Measurements from ENCODE around the gene ARHGEF17.
A peak's percentile ranks its signal among the peaks of the same experiment; 100 is the strongest.

The ARHGEF17 gene

GRCh38 chr11:73331138-73331916 lies 23.3 kb downstream of the ARHGEF17 start:
- no peak for DNase-seq

- DNase-seq = no peak
Observed at GRCh38 chr11:73333173-73333572, 25.1 kb downstream of the ARHGEF17 start.

- DNase-seq = peak in 1 of 4 experiments; percentile 14
Observed at GRCh38 chr11:73333640-73334383, 25.7 kb downstream of the ARHGEF17 start.

GRCh38 chr11:73334384-73335203 lies 26.5 kb downstream of the ARHGEF17 start:
- peak; percentile 41 to 74 (median 64) for DNase-seq

GRCh38 chr11:73335204-73335923 lies 27.3 kb downstream of the ARHGEF17 start:
- DNase-seq = peak; percentile 82 to 94 (median 88)

- no peak for DNase-seq
Observed at GRCh38 chr11:73337846-73338245, 29.8 kb downstream of the ARHGEF17 start.

DNA sequence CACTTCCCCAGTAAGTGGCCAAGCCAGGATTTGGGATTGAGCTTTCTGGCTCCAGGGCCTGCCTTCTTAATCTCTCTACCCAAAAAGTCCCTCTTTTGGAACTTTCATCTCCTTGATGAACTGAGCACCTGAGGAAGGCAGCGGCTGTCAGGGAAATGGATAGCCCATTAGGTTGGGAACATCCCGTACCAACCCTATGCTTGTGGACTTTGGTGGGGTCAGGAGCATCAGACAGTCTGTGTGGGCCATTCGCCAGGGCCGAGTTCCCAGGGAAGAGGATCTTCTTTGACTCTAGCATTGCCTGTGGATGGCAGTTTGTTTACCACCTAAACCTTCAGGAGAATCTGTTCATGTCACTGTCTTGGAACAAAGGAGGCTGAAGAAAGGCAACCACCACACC lies 30.2 kb downstream of the ARHGEF17 start:
- no peak for DNase-seq

DNA sequence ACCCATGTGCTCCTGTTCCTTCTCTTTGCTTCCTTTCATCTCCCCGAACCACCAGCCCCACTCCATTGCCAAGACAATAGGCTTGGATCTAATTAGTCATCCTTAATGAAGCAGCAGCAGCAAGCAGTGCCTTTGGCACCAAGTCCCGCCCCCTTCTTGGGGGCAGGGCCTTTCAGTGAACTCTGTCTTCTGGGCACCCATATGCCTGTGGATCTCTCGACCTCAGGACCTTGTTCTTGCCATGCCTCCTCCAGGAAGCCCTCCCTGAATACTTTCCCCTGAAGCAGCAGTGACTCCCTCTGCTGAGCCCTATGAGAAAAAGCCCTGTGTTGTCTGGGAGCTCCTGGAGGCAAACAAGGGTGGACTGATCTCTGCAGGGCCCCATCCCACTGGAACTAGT lies 32.1 kb downstream of the ARHGEF17 start:
- no peak for DNase-seq

- DNase-seq = no peak
Observed at GRCh38 chr11:73342633-73343032, 34.6 kb downstream of the ARHGEF17 start.

DNA sequence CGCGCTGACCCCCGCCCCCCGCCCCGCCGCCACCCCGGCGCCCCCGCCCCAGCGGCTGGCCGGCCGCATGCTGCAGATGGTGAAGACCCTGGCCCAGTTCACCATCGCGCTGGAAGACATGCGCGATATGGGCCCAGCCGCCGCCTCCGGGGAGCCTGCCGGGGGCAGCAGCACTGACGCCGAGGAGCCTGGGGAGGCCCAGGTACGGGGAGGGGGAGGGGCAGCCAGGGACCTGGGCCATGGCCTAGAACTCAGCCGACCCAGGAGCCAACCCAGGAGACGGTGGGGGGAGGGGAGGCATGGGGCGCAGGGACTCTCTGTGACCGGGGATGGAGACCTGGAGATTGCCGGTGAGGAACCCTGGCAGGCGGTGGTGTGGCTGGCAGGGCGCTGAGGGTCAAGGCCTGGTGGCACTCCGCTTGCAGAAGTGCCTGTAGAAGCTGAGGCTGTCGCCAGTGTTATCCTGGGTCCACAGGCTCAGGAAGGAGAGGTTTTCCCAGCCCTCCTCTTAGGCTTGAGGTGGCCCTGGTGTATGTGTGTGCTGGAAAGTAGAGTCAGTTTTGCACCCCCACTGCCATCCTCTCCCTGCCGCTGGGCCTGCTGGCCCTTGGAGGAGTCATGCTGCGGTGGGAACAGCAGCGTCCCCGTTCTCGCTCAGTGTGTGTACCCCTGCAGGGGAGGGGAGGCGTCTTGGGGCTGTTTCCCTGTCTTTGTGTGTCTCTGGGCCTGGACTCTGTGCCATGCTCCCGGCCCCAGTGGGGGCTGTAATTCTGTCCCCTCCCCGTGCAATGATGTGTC lies 35.2 kb downstream of the ARHGEF17 start:
- no peak for DNase-seq

DNA sequence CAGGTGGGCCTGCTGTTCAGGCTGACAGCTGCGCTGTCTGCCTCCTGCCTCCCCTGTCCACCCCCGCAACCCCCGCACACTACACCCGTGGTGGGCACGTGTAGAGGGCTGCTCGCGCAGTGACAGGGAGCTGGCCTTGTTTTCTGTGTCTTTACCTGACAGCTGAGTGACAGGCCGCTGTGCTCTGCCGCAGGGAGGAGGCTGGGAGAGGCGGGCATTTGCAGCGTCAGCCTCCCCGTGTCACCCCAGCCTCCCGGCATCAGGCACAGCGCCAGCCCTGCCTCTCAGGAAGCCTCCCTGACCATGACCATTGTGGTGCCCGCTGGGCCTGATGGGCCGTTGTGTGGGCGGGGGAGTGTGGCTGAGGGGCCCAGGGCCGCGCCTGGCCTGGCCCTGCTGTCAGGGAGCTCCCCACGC lies 36.1 kb downstream of the ARHGEF17 start:
- no peak for DNase-seq

- no peak for DNase-seq
Observed at GRCh38 chr11:73345481-73346160, 37.5 kb downstream of the ARHGEF17 start.

DNA sequence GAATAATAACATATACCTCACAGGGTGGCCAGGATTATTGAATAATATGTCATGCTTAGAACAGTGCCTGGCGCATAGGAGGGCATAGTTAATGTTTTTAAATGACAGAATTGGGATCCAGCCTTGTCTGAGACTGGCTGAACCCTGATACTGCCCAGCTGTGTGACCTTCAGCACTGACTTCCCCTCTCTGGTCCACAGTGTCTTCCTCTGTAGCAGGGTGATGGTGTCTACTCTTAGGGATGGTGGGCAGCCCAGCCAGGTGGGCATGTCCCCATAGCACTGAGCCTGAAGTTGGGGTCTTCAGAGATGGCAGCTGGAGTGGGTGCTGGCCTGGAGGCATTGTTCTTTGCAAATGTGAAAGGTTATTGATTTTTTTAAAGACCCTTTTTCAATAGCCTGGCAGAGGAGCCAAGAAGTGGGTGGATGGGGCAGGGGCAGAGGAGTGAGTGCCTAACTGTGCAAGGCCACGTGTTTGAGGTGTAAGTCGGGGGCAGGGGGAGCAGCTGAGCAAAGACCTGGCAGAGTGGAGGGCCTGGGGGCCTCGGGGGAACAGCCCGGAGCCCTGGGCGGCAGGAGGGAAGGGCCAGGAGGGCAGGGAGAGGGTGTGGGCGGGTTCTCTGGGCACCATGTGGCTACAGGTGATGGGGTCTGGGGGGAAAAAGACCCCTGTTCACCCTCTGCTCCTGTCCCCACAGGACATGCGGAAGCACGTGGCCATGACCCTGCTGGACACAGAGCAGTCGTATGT lies 38.3 kb downstream of the ARHGEF17 start:
- DNase-seq = no peak

GRCh38 chr11:73347067-73347466 lies 39.0 kb downstream of the ARHGEF17 start:
- no peak for DNase-seq

GRCh38 chr11:73348838-73349237 lies 40.8 kb downstream of the ARHGEF17 start:
- DNase-seq = no peak

GRCh38 chr11:73349633-73350032 lies 41.6 kb downstream of the ARHGEF17 start:
- no peak for DNase-seq

GRCh38 chr11:73350908-73351636 lies 43.0 kb downstream of the ARHGEF17 start:
- peak; percentile 82 to 84 (median 82) for DNase-seq

DNA sequence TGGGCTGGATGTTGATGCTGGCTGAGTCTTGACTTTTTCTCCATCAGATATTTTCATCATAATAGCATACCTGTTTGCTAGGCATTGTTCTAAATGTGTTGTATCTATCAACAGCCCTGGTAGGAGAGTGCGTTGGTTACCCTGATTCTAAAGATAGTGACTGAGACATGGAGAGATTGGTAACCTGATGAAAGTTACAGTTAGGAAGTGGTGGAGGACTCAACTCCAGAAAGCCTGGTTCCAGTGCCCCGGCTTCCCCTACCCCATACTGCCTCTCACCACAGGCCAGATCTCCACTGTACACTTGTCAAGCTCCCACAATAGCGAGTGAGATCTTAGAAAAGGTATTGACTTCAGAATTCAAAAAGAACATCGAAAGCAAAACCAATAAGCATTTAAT lies 45.3 kb downstream of the ARHGEF17 start:
- no peak for DNase-seq

DNA sequence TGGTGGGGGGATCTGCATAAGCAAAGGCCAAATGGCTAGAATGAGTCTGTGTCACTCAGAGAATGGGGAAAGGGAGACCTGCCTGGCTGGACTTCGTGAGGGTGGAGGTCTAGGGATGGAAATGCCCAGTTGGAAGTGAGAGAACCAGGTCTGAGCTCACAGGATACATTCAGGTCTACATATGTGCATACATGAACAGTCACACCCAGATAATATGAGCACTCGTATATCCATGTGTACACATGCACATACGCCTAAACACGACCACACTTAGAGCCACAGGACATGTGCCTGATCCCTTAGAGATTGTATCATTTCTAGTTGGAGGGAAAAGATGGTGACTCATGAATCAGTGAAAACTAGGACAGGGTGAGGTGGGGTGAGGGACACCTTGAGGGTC lies 47.0 kb downstream of the ARHGEF17 start:
- DNase-seq = no peak

All from suppressor macrophage (primary cell).